HepG2 (cell line): Measurements from ENCODE around the gene GRM8. TPM values are rescaled to one million over a fixed set of nuclear protein-coding genes. Genes with fewer than 3 reads are reported as not detected.

ENCODE experiments used
- ATAC-seq: fragments of 200-7000 bp; cut with Tn5 transposase; 3 replicates; pipeline ENCODE4 v1.9.1; 2020; ENCODE audit warnings: mild to moderate bottlenecking, moderate library complexity
- BruUV-seq: library from RNA; stranded (reverse); fragments of 400-500 nt; replicated peaks from 2 replicates; lab custom pipeline; 2021; lab: Mats Ljungman, UMichigan
- CTCF ChIA-PET: fragments of 300-600 bp; formaldehyde crosslinking; extraction: SDS; loops from one replicate; lab custom pipeline; 2021; ENCODE audit warnings: low total read pairs, inconsistent platforms, low intra/inter-chr PET ratio; lab: Yijun Ruan, JAX
- POLR2A ChIA-PET: fragments of 350-600 bp; sonication (Branson Sonifier 250); formaldehyde crosslinking; loops from one replicate; lab custom pipeline; 2020; ENCODE audit warnings: antibody characterized with exemption, inconsistent platforms; lab: Yijun Ruan, JAX
- DNase-seq: peaks from one replicate; pipeline ENCODE4 v3.0.0-alpha.2; 2015; ENCODE audit warnings: low spot score
- FAIRE-seq: peaks from 3 replicates; lab custom pipeline; 2011; peaks lifted over from hg19 to GRCh38; lab: Jason Lieb, UNC
- H2AFZ ChIP-seq: one replicate; pipeline ENCODE4 v1.6.1; 2011; ENCODE audit warnings: low read length, inconsistent platforms
- H3K27ac ChIP-seq: fragments of 300-600 bp; 3 replicates; pipeline ENCODE4 v1.8.0; 2011; ENCODE audit warnings: mixed run types, mild to moderate bottlenecking, mixed read lengths, low read length, inconsistent platforms; ENCODE audit not compliant: insufficient read depth; ENCODE audit errors: extremely low read length
- H3K27me3 ChIP-seq, 2 experiments: fragments of 200-600 bp in 1 of 2; 2 replicates in 1 of 2; 3 replicates in 1 of 2; pipeline versions ENCODE4 v1.6.0 to v1.8.0; 2011; ENCODE audit warnings: low read length in 2 of 2, mild to moderate bottlenecking in 2 of 2, moderate library complexity in 2 of 2, inconsistent platforms in 1 of 2; ENCODE audit not compliant: insufficient read depth in 2 of 2, control insufficient read depth in 1 of 2
- H3K36me3 ChIP-seq, 2 experiments: fragments of 200-600 bp in 1 of 2; replicated peaks in 1 of 2; 2 replicates in 1 of 2; 3 replicates in 1 of 2; pipeline versions ENCODE4 v1.5.1 to v1.8.0; 2011; ENCODE audit warnings: low read length in 2 of 2, inconsistent platforms in 1 of 2; ENCODE audit not compliant: insufficient read depth in 2 of 2, control insufficient read depth in 1 of 2
- H3K4me1 ChIP-seq: 2 replicates; pipeline ENCODE4 v1.5.1; 2012; ENCODE audit warnings: low read length, inconsistent platforms; ENCODE audit not compliant: insufficient read depth
- H3K4me2 ChIP-seq: 2 replicates; pipeline ENCODE4 v1.6.0; 2011; ENCODE audit warnings: low read depth, low read length, inconsistent platforms
- H3K4me3 ChIP-seq, 3 experiments: fragments of 200-600 bp in 1 of 3; sonication (generic), shearing (Covaris generic) in 1 of 3; replicated peaks in 1 of 3; 2 replicates each; pipeline ENCODE4 v1.5.1; 2011 to 2016; ENCODE audit warnings: low read length in 3 of 3, inconsistent platforms in 2 of 3, low read depth in 2 of 3, mild to moderate bottlenecking in 2 of 3, control low read depth in 1 of 3, mixed read lengths in 1 of 3; ENCODE audit not compliant: insufficient read depth in 1 of 3
- H3K79me2 ChIP-seq: one replicate; pipeline ENCODE4 v1.6.1; 2011; ENCODE audit warnings: low read length, inconsistent platforms; ENCODE audit not compliant: insufficient read depth
- H3K9ac ChIP-seq: 2 replicates; pipeline ENCODE4 v1.6.0; 2011; ENCODE audit warnings: mild to moderate bottlenecking, low read depth, low read length, inconsistent platforms; ENCODE audit not compliant: insufficient read depth
- H3K9me3 ChIP-seq: 2 replicates; pipeline ENCODE4 v1.5.1; 2012; ENCODE audit warnings: mild to moderate bottlenecking, low read length
- H4K20me1 ChIP-seq: 2 replicates; pipeline ENCODE4 v1.6.0; 2011; ENCODE audit warnings: inconsistent platforms, mild to moderate bottlenecking, low read length, moderate library complexity; ENCODE audit not compliant: insufficient read depth
- CREB1 ChIP-seq, 2 experiments: fragments of 450-650 bp in 1 of 2; IDR thresholded peaks; 2 replicates each; pipeline ENCODE4 v1.6.1; 2016 to 2017; ENCODE audit warnings: control low read depth in 1 of 2, mild to moderate bottlenecking in 1 of 2, missing compliant biosample characterization in 1 of 2, missing genetic modification characterization in 1 of 2
- FOXA1 ChIP-seq, 2 experiments: fragments of 450-650 bp in 1 of 2; sonication (generic) in 1 of 2; formaldehyde crosslinking in 1 of 2; IDR thresholded peaks; 2 replicates each; pipeline versions ENCODE4 v1.4.0 to v1.6.1; 2016 to 2020; ENCODE audit warnings: missing genetic modification reagents in 1 of 2
- KLF16 ChIP-seq, 2 experiments: sonication (generic) in 1 of 2; formaldehyde crosslinking in 1 of 2; IDR thresholded peaks; 2 replicates each; pipeline versions ENCODE4 v1.6.1 to v1.8.0; 2016 to 2023; ENCODE audit warnings: missing genetic modification reagents in 2 of 2, missing compliant biosample characterization in 1 of 2
- NFYB ChIP-seq: sonication (generic); formaldehyde crosslinking; IDR thresholded peaks from 2 replicates; pipeline ENCODE4 v1.4.0; 2020; ENCODE audit warnings: missing genetic modification reagents
- PHF20 ChIP-seq: sonication (generic); formaldehyde crosslinking; IDR thresholded peaks from 2 replicates; pipeline ENCODE4 v1.5.0; 2020; ENCODE audit warnings: mild to moderate bottlenecking, missing genetic modification reagents
- POLR2AphosphoS2 ChIP-seq: IDR thresholded peaks from 2 replicates; pipeline ENCODE4 v1.6.1; 2011; ENCODE audit warnings: low read depth, low read length, improper control_type of control experiment
- SATB2 ChIP-seq: sonication (generic); formaldehyde crosslinking; IDR thresholded peaks from 2 replicates; pipeline ENCODE4 v1.5.0; 2020; ENCODE audit warnings: missing genetic modification reagents
- SNRNP70 ChIP-seq: fragments of 200-400 bp; formaldehyde crosslinking; IDR thresholded peaks from 2 replicates; pipeline ENCODE4 v1.6.1; 2017; ENCODE audit warnings: mild to moderate bottlenecking, low read depth, low read length, moderate library complexity
- SRSF4 ChIP-seq: fragments of 200-400 bp; formaldehyde crosslinking; IDR thresholded peaks from one replicate; pipeline ENCODE4 v1.6.1; 2018; ENCODE audit warnings: mild to moderate bottlenecking, low read depth, low read length, moderate library complexity; ENCODE audit not compliant: poor library complexity, severe bottlenecking
- TOPORS ChIP-seq: sonication (generic); formaldehyde crosslinking; IDR thresholded peaks from 2 replicates; pipeline ENCODE4 v1.8.0; 2023; ENCODE audit warnings: mild to moderate bottlenecking, missing genetic modification reagents
- ZNF646 ChIP-seq: sonication (generic); formaldehyde crosslinking; IDR thresholded peaks from 2 replicates; pipeline ENCODE4 v1.9.0; 2021; ENCODE audit warnings: mild to moderate bottlenecking, missing genetic modification reagents
- ZNF879 ChIP-seq: sonication (generic); formaldehyde crosslinking; IDR thresholded peaks from 2 replicates; pipeline ENCODE4 v1.8.1; 2023; ENCODE audit warnings: missing genetic modification reagents
- WGBS: methylation state at CpG from one replicate; pipeline ENCODE4 v1.1.6; 2017; ENCODE audit warnings: low lambda C conversion rate; 5-methylcytosine and 5-hydroxymethylcytosine counted together
- in situ Hi-C: cut with HindIII; loops from 2 replicates; pipeline ENCODE4 v1.10.0; 2017; ENCODE audit warnings: low pct_unique_long_range_greater_than_20kb; ENCODE audit not compliant: extremely low pct_ligation_motif_present
- intact Hi-C: fragments of 100-400 bp; cut with micrococcal nuclease; formaldehyde crosslinking; loops from one replicate; pipeline ENCODE4 v1.10.0; 2022; ENCODE audit not compliant: unreplicated experiment
- polyA plus RNA-seq, 8 experiments: library from polyadenylated mRNA; depleted of rRNA in 3 of 8; stranded (reverse) in 7 of 8; unstranded in 1 of 8; fragments of >200 nt; fragmentation: Illumina TruSeq in 4 of 8; extraction: Trizol in 4 of 8; gene quantifications; 2 replicates each; pipeline versions ENCODE4 v1.2.1 to v1.2.3, GENCODE V29; 2011 to 2016; ENCODE audit warnings: low read depth in 4 of 8, missing spikeins in 1 of 8, mixed read lengths in 1 of 8; ENCODE audit not compliant: insufficient read depth in 1 of 8
- total RNA-seq, 5 experiments: library from RNA; depleted of rRNA; stranded (reverse); fragments of >200 nt; fragmentation: Illumina TruSeq; extraction: Trizol; gene quantifications; 2 replicates each; pipeline ENCODE4 v1.2.3, GENCODE V29; 2016; ENCODE audit warnings: low read depth in 1 of 5
- TF ChIP-seq, protein P1 (sequence below): sonication (generic); formaldehyde crosslinking; conservative IDR thresholded peaks from 2 replicates; pipeline ENCODE4 v1.4.0; 2020; ENCODE audit warnings: missing genetic modification reagents

GRM8 gene
- total and polyA plus RNA-seq, 2 of the 13 experiments (the other 11 are each of a cell fraction or from before 2014, with no cell fraction given): not detected

DNA sequence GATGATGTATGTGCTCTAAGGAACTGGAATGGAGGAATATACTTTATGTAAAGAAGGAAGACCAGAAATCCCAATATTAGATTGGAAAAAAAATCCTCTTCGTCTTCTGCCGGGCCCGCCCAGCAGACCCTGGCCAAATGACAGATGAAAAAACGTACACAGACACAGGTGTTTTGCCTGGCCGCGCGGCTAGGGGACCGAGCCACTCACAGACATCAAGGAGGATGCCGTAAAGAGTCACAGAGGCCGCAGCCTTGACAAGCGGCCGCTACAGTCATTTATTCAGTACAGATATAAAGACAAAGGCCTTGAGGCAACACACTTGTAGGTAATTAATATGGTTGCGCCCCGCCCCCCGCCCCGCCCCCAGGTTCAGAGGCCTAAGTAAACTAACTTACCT lies 594.1 kb downstream of the GRM8 start:
- intact Hi-C loops: no loop called here
- WGBS: 72% methylated on average over 15 of the region's 16 CpGs
- no peak for FAIRE-seq

More for the DNA sequence above, 594.1 kb downstream of the GRM8 start:
- no TSS peak for BruUV-seq
- ChIA-PET POLR2A (no interaction called here), CTCF (no interaction called here)
- Histone ChIP-seq H3K4me3 (no peak overlapping the region), H4K20me1 (no peaks in the 10 kb centered on the region), H3K27me3 (no peaks in the 10 kb centered on the region), H3K79me2 (no peaks in the 10 kb centered on the region), H3K9ac (no peak overlapping the region), H3K4me1 (peaks cover 9% of the 10 kb centered on the region; the same call in 1 of the 2 replicates), H3K36me3 (no peaks in the 10 kb centered on the region), H3K27ac (no peak overlapping the region), H3K9me3 (peaks cover 15% of the 10 kb centered on the region), H3K4me2 (no peak overlapping the region), H2AFZ (no peak overlapping the region)
- no peak for DNase-seq
- in situ Hi-C loops: no loop called here
- no peak for TF ChIP-seq PHF20 (CRISPR knock-in tag)
- no peak for TF ChIP-seq CREB1 (IDR thresholded peaks at IDR 0.05)
- TF ChIP-seq CREB1 (CRISPR knock-in tag; IDR thresholded peaks at IDR 0.05): no peak
- no peak for TF ChIP-seq ZNF646
- no peak for TF ChIP-seq SRSF4
- TF ChIP-seq NFYB (CRISPR knock-in tag): no peak
- no peak for TF ChIP-seq TOPORS (CRISPR knock-in tag)
- TF ChIP-seq FOXA1 (IDR thresholded peaks at IDR 0.05): no peak
- TF ChIP-seq FOXA1 (CRISPR knock-in tag; IDR thresholded peaks at IDR 0.05): no peak
- no peak for TF ChIP-seq SNRNP70
- TF ChIP-seq ZNF879 (CRISPR knock-in tag): no peak
- TF ChIP-seq, protein P1, sequence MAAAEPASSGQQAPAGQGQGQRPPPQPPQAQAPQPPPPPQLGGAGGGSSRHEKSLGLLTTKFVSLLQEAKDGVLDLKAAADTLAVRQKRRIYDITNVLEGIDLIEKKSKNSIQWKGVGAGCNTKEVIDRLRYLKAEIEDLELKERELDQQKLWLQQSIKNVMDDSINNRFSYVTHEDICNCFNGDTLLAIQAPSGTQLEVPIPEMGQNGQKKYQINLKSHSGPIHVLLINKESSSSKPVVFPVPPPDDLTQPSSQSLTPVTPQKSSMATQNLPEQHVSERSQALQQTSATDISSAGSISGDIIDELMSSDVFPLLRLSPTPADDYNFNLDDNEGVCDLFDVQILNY: no peak
- no peak for TF ChIP-seq POLR2AphosphoS2
- no peak for TF ChIP-seq KLF16 (CRISPR knock-in tag; IDR thresholded peaks at IDR 0.05)
- no peak for TF ChIP-seq SATB2 (CRISPR knock-in tag)
- ATAC-seq: no peak
